ENCODE results near the gene RPS18. TPM values are rescaled to one million over a fixed set of nuclear protein-coding genes. Genes with fewer than 3 reads are reported as not detected.

The RPS18 gene
- total and polyA plus RNA-seq, 2 of the 13 experiments (the other 11 are each of a cell fraction or from before 2014, with no cell fraction given), result 3,896 to 5,806 TPM

DNA sequence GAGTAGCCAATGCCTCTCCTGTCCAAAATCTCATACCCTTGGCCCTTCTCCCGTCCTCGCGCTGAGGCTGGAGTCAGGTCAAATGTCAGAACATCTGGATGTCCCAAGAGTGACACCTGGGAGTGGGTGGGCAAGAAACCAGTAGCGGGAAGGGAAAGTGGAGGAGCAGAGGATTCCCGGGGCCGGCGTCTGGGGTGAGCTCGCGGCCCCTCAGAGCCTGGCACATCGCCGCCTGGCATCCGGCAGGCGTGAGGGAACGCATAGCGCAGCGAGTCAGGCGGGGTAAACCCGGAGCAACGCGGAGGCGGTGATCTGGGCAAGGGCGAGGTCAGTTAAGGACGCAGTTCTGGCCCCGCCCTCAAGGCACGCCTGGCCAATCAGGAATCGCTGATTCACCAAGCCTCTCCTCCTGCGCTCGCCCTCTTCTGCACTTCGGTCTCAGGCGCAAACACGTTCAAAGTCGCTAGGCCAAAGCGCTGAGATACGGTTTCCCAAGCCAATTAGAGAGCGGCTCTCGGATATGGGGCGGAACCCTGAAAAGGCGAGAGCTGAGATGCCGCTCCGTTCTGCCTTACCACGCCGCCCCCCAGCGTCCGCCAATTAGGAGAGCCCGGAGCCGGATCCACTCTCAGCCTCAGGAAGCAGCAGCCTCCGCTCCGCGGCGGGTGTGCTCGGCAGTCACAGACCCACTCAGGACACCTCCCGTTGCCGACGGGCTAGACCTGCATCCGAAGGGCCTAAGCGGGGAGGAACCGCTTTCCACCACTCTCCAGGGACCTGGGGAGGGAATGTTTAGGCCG is 22.7 kb upstream of the RPS18 start (continued):
- TF ChIP-seq ZKSCAN5 (CRISPR knock-in tag; IDR thresholded peaks at IDR 0.05) (no peak), ZNF235 (CRISPR knock-in tag; IDR thresholded peaks at IDR 0.05; ENCODE audit: borderline replicate concordance) (0 out of 2 replicates have a peak, but pooled peaks have one; percentile 8), ZNF33A (CRISPR knock-in tag; IDR thresholded peaks at IDR 0.05; ENCODE audit: borderline replicate concordance) (no peak), MTF2 (CRISPR knock-in tag; IDR thresholded peaks at IDR 0.05; ENCODE audit: borderline replicate concordance) (0 out of 2 replicates have a peak, but pooled peaks have one; percentile 32), ARID2 (CRISPR knock-in tag; IDR thresholded peaks at IDR 0.05; ENCODE audit: borderline replicate concordance) (peak; percentile 82), NFRKB (IDR thresholded peaks at IDR 0.05) (no peak), ZNF276 (CRISPR knock-in tag; IDR thresholded peaks at IDR 0.05; ENCODE audit: low read depth) (peak; percentile 56; the same call in 1 of the 2 replicates), ISX (CRISPR knock-in tag; conservative IDR thresholded peaks at IDR 0.05) (no peak; the same call in 1 of the 2 replicates)
- TF ChIP-seq, protein P1, sequence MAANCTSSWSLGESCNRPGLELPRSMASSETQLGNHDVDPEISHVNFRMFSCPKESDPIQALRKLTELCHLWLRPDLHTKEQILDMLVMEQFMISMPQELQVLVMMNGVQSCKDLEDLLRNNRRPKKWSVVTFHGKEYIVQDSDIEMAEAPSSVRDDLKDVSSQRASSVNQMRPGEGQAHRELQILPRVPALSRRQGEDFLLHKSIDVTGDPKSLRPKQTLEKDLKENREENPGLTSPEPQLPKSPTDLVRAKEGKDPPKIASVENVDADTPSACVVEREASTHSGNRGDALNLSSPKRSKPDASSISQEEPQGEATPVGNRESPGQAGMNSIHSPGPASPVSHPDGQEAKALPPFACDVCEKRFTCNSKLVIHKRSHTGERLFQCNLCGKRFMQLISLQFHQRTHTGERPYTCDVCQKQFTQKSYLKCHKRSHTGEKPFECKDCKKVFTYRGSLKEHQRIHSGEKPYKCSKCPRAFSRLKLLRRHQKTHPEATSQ (CRISPR knock-in tag; IDR thresholded peaks at IDR 0.05; ENCODE audit: borderline replicate concordance), result peak; percentile 77; the same call in 1 of the 2 replicates
- TF ChIP-seq, protein P2, sequence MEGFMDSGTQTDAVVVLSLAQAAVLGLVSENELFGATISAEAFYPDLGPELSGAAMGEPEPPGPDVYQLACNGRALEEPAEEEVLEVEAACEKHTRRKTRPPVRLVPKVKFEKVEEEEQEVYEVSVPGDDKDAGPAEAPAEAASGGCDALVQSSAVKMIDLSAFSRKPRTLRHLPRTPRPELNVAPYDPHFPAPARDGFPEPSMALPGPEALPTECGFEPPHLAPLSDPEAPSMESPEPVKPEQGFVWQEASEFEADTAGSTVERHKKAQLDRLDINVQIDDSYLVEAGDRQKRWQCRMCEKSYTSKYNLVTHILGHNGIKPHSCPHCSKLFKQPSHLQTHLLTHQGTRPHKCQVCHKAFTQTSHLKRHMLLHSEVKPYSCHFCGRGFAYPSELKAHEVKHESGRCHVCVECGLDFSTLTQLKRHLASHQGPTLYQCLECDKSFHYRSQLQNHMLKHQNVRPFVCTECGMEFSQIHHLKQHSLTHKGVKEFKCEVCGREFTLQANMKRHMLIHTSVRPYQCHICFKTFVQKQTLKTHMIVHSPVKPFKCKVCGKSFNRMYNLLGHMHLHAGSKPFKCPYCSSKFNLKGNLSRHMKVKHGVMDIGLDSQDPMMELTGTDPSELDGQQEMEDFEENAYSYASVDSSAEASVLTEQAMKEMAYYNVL (CRISPR knock-in tag; IDR thresholded peaks at IDR 0.05; ENCODE audit: borderline replicate concordance), result peak; percentile 80; the same call in 1 of the 2 replicates
- TF ChIP-seq, protein P3, sequence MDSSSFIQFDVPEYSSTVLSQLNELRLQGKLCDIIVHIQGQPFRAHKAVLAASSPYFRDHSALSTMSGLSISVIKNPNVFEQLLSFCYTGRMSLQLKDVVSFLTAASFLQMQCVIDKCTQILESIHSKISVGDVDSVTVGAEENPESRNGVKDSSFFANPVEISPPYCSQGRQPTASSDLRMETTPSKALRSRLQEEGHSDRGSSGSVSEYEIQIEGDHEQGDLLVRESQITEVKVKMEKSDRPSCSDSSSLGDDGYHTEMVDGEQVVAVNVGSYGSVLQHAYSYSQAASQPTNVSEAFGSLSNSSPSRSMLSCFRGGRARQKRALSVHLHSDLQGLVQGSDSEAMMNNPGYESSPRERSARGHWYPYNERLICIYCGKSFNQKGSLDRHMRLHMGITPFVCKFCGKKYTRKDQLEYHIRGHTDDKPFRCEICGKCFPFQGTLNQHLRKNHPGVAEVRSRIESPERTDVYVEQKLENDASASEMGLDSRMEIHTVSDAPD (CRISPR knock-in tag; IDR thresholded peaks at IDR 0.05), result no peak
- TF ChIP-seq, protein P4, sequence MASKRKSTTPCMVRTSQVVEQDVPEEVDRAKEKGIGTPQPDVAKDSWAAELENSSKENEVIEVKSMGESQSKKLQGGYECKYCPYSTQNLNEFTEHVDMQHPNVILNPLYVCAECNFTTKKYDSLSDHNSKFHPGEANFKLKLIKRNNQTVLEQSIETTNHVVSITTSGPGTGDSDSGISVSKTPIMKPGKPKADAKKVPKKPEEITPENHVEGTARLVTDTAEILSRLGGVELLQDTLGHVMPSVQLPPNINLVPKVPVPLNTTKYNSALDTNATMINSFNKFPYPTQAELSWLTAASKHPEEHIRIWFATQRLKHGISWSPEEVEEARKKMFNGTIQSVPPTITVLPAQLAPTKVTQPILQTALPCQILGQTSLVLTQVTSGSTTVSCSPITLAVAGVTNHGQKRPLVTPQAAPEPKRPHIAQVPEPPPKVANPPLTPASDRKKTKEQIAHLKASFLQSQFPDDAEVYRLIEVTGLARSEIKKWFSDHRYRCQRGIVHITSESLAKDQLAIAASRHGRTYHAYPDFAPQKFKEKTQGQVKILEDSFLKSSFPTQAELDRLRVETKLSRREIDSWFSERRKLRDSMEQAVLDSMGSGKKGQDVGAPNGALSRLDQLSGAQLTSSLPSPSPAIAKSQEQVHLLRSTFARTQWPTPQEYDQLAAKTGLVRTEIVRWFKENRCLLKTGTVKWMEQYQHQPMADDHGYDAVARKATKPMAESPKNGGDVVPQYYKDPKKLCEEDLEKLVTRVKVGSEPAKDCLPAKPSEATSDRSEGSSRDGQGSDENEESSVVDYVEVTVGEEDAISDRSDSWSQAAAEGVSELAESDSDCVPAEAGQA (IDR thresholded peaks at IDR 0.05; ENCODE audit: low read depth), result no peak
- TF ChIP-seq, protein P4 (CRISPR knock-in tag; IDR thresholded peaks at IDR 0.05; ENCODE audit: borderline replicate concordance), result peak; percentile 54; the same call in 1 of the 2 replicates

All from HepG2 (cell line).